ENCODE data around the gene DYNLT1.

DNA sequence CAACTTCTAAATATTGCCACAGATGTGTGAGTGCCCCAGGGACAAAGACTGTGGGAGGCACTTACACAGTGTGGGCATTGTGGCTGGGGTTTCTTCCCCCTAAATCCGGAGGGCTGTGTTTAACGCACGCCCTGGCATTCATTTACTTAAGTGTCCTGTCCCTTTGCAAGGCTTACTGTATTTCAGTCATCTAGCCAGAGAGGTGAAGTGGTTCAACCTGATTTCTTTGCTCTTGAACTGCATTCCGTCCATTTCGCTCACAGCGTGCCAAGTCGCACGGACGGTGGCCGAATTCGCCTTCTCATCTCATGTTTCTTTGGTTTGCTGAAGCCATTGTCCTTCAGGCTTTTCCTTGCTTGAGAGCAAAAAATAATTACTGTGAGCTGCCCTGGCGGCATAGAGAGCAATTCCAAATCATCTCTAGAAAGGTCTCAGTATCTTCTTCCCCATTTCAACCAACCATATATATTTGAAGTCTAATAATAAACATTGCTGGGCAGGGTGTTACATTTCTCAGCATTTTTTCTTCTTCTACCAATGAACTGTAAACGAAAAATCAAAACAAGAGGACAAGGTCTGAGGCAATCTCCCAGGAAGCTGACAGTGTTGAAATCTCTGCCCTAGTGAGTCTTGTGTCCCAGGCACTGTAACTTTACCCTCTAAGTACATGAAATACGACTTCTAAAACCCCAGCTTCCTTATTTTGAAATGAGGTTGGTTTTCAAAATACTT is 22.3 kb upstream of the DYNLT1 start:
- TF ChIP-seq, protein P1, sequence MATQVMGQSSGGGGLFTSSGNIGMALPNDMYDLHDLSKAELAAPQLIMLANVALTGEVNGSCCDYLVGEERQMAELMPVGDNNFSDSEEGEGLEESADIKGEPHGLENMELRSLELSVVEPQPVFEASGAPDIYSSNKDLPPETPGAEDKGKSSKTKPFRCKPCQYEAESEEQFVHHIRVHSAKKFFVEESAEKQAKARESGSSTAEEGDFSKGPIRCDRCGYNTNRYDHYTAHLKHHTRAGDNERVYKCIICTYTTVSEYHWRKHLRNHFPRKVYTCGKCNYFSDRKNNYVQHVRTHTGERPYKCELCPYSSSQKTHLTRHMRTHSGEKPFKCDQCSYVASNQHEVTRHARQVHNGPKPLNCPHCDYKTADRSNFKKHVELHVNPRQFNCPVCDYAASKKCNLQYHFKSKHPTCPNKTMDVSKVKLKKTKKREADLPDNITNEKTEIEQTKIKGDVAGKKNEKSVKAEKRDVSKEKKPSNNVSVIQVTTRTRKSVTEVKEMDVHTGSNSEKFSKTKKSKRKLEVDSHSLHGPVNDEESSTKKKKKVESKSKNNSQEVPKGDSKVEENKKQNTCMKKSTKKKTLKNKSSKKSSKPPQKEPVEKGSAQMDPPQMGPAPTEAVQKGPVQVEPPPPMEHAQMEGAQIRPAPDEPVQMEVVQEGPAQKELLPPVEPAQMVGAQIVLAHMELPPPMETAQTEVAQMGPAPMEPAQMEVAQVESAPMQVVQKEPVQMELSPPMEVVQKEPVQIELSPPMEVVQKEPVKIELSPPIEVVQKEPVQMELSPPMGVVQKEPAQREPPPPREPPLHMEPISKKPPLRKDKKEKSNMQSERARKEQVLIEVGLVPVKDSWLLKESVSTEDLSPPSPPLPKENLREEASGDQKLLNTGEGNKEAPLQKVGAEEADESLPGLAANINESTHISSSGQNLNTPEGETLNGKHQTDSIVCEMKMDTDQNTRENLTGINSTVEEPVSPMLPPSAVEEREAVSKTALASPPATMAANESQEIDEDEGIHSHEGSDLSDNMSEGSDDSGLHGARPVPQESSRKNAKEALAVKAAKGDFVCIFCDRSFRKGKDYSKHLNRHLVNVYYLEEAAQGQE (IDR thresholded peaks at IDR 0.05; ENCODE audit: low read depth): no peak
- TF ChIP-seq CEBPB (IDR thresholded peaks at IDR 0.05): peak; percentile 72
- no peak for TF ChIP-seq CREB1 (IDR thresholded peaks at IDR 0.05; ENCODE audit: low read depth)
- no peak for TF ChIP-seq EP300 (IDR thresholded peaks at IDR 0.05; ENCODE audit: borderline replicate concordance)
- TF ChIP-seq, protein P2, sequence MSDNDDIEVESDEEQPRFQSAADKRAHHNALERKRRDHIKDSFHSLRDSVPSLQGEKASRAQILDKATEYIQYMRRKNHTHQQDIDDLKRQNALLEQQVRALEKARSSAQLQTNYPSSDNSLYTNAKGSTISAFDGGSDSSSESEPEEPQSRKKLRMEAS (IDR thresholded peaks at IDR 0.05): peak; percentile 81; the same call in 1 of the 2 replicates
- TF ChIP-seq, protein P3, sequence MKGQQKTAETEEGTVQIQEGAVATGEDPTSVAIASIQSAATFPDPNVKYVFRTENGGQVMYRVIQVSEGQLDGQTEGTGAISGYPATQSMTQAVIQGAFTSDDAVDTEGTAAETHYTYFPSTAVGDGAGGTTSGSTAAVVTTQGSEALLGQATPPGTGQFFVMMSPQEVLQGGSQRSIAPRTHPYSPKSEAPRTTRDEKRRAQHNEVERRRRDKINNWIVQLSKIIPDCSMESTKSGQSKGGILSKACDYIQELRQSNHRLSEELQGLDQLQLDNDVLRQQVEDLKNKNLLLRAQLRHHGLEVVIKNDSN (IDR thresholded peaks at IDR 0.05): no peak
- no peak for TF ChIP-seq FOXM1 (IDR thresholded peaks at IDR 0.05; ENCODE audit: borderline replicate concordance, low read depth)
- no peak for TF ChIP-seq RAD21 (IDR thresholded peaks at IDR 0.05; ENCODE audit: low read depth)
- TF ChIP-seq NFIC (IDR thresholded peaks at IDR 0.05): peak; percentile 68; the same call in 1 of the 2 replicates
- TF ChIP-seq YY1 (IDR thresholded peaks at IDR 0.05; ENCODE audit: low read depth): peak; percentile 63; the same call in 1 of the 2 replicates
- no peak for TF ChIP-seq TAF1 (IDR thresholded peaks at IDR 0.05; ENCODE audit: low read depth)
- TF ChIP-seq ZBTB7A (IDR thresholded peaks at IDR 0.05; ENCODE audit: low read depth): no peak
